Liver (tissue), 9 donors: ENCODE data around the gene PLA2G4D. TPM values are rescaled to one million over a fixed set of nuclear protein-coding genes. Genes with fewer than 3 reads are reported as not detected.

Experiments used
- DNase-seq: peaks from one replicate; pipeline ENCODE4 v3.0.0-alpha.2; 2017; ENCODE audit warnings: low spot score
- H3K27ac ChIP-seq, 2 donors: one replicate each; pipeline ENCODE4 v1.7.0; 2013; ENCODE audit warnings: inconsistent platforms in 2 of 2, low read length in 2 of 2, control low read depth in 1 of 2, low read depth in 1 of 2, mild to moderate bottlenecking in 1 of 2
- H3K27me3 ChIP-seq, 4 donors: one replicate each; pipeline versions ENCODE4 v1.6.1 to v1.7.0; 2013; ENCODE audit warnings: low read length in 3 of 4, inconsistent platforms in 1 of 4, mild to moderate bottlenecking in 1 of 4, moderate library complexity in 1 of 4; ENCODE audit not compliant: control insufficient read depth in 4 of 4, insufficient read depth in 4 of 4
- H3K36me3 ChIP-seq, 4 donors: one replicate each; pipeline versions ENCODE4 v1.6.1 to v1.7.0; 2013; ENCODE audit warnings: low read length in 3 of 4, mild to moderate bottlenecking in 3 of 4, low read depth in 1 of 4, moderate library complexity in 1 of 4; ENCODE audit not compliant: control insufficient read depth in 4 of 4, insufficient read depth in 3 of 4
- H3K4me1 ChIP-seq, 4 donors: one replicate each; pipeline versions ENCODE4 v1.6.1 to v1.7.0; 2013; ENCODE audit warnings: low read length in 3 of 4, mild to moderate bottlenecking in 3 of 4, moderate library complexity in 1 of 4; ENCODE audit not compliant: control insufficient read depth in 4 of 4, insufficient read depth in 4 of 4
- H3K4me3 ChIP-seq, 3 donors: one replicate each; pipeline versions ENCODE4 v1.6.1 to v1.7.0; 2013; ENCODE audit warnings: low read length in 3 of 3, control low read depth in 1 of 3, low read depth in 1 of 3, mild to moderate bottlenecking in 1 of 3
- H3K9ac ChIP-seq, 2 donors: one replicate each; pipeline ENCODE4 v1.7.0; 2013; ENCODE audit warnings: low read length in 2 of 2, mild to moderate bottlenecking in 2 of 2, moderate library complexity in 2 of 2, control low read depth in 1 of 2, low read depth in 1 of 2
- H3K9me3 ChIP-seq, 4 donors: one replicate each; pipeline versions ENCODE4 v1.6.1 to v1.7.0; 2013; ENCODE audit warnings: low read length in 3 of 4; ENCODE audit not compliant: control insufficient read depth in 4 of 4
- ATF3 ChIP-seq: IDR thresholded peaks from 2 replicates; pipeline ENCODE4 v1.6.1; 2016; ENCODE audit warnings: antibody characterized with exemption
- EGR1 ChIP-seq, 2 donors: IDR thresholded peaks; 2 replicates each; pipeline ENCODE4 v1.6.1; 2016 to 2018; ENCODE audit warnings: antibody characterized with exemption in 2 of 2, low read depth in 2 of 2
- FOXA1 ChIP-seq: IDR thresholded peaks from 2 replicates; pipeline ENCODE4 v1.6.1; 2016; ENCODE audit warnings: antibody characterized with exemption
- FOXA2 ChIP-seq: IDR thresholded peaks from 2 replicates; pipeline ENCODE4 v1.6.1; 2016; ENCODE audit warnings: antibody characterized with exemption
- GABPA ChIP-seq, 2 donors: IDR thresholded peaks in 1 of 2; conservative IDR thresholded peaks in 1 of 2; 2 replicates each; pipeline ENCODE4 v1.6.1; 2016; ENCODE audit warnings: antibody characterized with exemption in 2 of 2, mild to moderate bottlenecking in 1 of 2, moderate library complexity in 1 of 2
- HNF4A ChIP-seq, 2 donors: conservative IDR thresholded peaks; 2 replicates each; pipeline ENCODE4 v1.6.1; 2016; ENCODE audit warnings: antibody characterized with exemption in 2 of 2, mild to moderate bottlenecking in 2 of 2
- HNF4G ChIP-seq: IDR thresholded peaks from 2 replicates; pipeline ENCODE4 v1.6.1; 2016; ENCODE audit warnings: antibody characterized with exemption
- JUND ChIP-seq, 2 donors: IDR thresholded peaks; 2 replicates each; pipeline ENCODE4 v1.6.1; 2016; ENCODE audit warnings: antibody characterized with exemption in 2 of 2
- NR2F2 ChIP-seq: IDR thresholded peaks from 2 replicates; pipeline ENCODE4 v1.6.1; 2016; ENCODE audit warnings: antibody characterized with exemption
- RAD21 ChIP-seq, 2 donors: IDR thresholded peaks; 2 replicates each; pipeline ENCODE4 v1.6.1; 2016; ENCODE audit warnings: antibody characterized with exemption in 2 of 2, mild to moderate bottlenecking in 2 of 2
- RXRA ChIP-seq, 2 donors: IDR thresholded peaks; 2 replicates each; pipeline ENCODE4 v1.6.1; 2017 to 2018; ENCODE audit warnings: antibody characterized with exemption in 2 of 2, mild to moderate bottlenecking in 1 of 2
- SP1 ChIP-seq: IDR thresholded peaks from 2 replicates; pipeline ENCODE4 v1.6.1; 2018; ENCODE audit warnings: antibody characterized with exemption, mild to moderate bottlenecking
- TAF1 ChIP-seq: conservative IDR thresholded peaks from 2 replicates; pipeline ENCODE4 v1.6.1; 2016; ENCODE audit warnings: antibody characterized with exemption, mild to moderate bottlenecking
- YY1 ChIP-seq: IDR thresholded peaks from 2 replicates; pipeline ENCODE4 v1.6.1; 2016; ENCODE audit warnings: antibody characterized with exemption, mild to moderate bottlenecking
- WGBS: extraction: QIAGEN DNeasy Blood & Tissue Kit; methylation state at CpG from one replicate; pipeline ENCODE4 v1.1.7; 2013; 5-methylcytosine and 5-hydroxymethylcytosine counted together
- polyA plus RNA-seq, 2 donors: library from polyadenylated mRNA; stranded (reverse) in 1 of 2; unstranded in 1 of 2; fragments of 200-250 nt in 1 of 2; fragments of >200 nt in 1 of 2; fragmentation: Nextera tagmentation in 1 of 2; extraction: Ambion mirVana in 1 of 2; gene quantifications; one replicate each; pipeline versions ENCODE4 v1.2.1 to v1.2.3, GENCODE V29; 2013 to 2015
- total RNA-seq, 2 donors: library from RNA; depleted of rRNA; stranded (reverse); fragments of >200 nt; gene quantifications; one replicate each; pipeline ENCODE4 v1.2.3, GENCODE V29; 2014
- TF ChIP-seq, protein P1 (sequence below): IDR thresholded peaks from 2 replicates; pipeline ENCODE4 v1.6.1; 2016; ENCODE audit warnings: antibody characterized with exemption
- TF ChIP-seq, protein P2 (sequence below): IDR thresholded peaks from 2 replicates; pipeline ENCODE4 v1.6.1; 2016; ENCODE audit warnings: antibody characterized with exemption
- TF ChIP-seq, protein P3 (sequence below): IDR thresholded peaks from 2 replicates; pipeline ENCODE4 v1.6.1; 2016; ENCODE audit warnings: antibody characterized with exemption, mild to moderate bottlenecking
- TF ChIP-seq, protein P4 (sequence below): fragments of 150-350 bp; IDR thresholded peaks from 2 replicates; pipeline ENCODE4 v1.5.1; 2017; ENCODE audit warnings: improper control_type of control experiment, low read depth, low read length; ENCODE audit not compliant: missing input control
- donor health status: healthy.
- donor health status: healthy.
- donor health status: healthy.
- donor health status: healthy.
- donor health status: healthy.

PLA2G4D gene, protein sequence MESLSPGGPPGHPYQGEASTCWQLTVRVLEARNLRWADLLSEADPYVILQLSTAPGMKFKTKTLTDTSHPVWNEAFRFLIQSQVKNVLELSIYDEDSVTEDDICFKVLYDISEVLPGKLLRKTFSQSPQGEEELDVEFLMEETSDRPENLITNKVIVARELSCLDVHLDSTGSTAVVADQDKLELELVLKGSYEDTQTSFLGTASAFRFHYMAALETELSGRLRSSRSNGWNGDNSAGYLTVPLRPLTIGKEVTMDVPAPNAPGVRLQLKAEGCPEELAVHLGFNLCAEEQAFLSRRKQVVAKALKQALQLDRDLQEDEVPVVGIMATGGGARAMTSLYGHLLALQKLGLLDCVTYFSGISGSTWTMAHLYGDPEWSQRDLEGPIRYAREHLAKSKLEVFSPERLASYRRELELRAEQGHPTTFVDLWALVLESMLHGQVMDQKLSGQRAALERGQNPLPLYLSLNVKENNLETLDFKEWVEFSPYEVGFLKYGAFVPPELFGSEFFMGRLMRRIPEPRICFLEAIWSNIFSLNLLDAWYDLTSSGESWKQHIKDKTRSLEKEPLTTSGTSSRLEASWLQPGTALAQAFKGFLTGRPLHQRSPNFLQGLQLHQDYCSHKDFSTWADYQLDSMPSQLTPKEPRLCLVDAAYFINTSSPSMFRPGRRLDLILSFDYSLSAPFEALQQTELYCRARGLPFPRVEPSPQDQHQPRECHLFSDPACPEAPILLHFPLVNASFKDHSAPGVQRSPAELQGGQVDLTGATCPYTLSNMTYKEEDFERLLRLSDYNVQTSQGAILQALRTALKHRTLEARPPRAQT
- not detected for total RNA-seq
- polyA plus RNA-seq = not detected

- 85% methylated on average over 6 of the region's 6 CpGs for WGBS
- Histone ChIP-seq H3K9me3 (peaks cover 0 to 3% (median 0%) of the 10 kb centered on the region in 4 donors), H3K4me3 (no peak within 1 kb of the TSS), H3K27me3 (no peaks in the 10 kb centered on the region), H3K9ac (no peak within 1 kb of the TSS), H3K36me3 (no peaks in the 10 kb centered on the region), H3K27ac (no peak within 1 kb of the TSS), H3K4me1 (no peaks in the 10 kb centered on the region)
- TF ChIP-seq NR2F2 (no peak), TAF1 (no peak), ATF3 (no peak), FOXA1 (no peak), FOXA2 (no peak), RAD21 (IDR thresholded peaks at IDR 0.05) (no peak), HNF4G (no peak), EGR1 (IDR thresholded peaks at IDR 0.05; ENCODE audit: low read depth in 2 of 2) (no peak), YY1 (no peak), GABPA (IDR thresholded peaks at IDR 0.05 in 1 of 2, conservative IDR thresholded peaks at IDR 0.05 in 1 of 2) (no peak), RXRA (IDR thresholded peaks at IDR 0.05) (no peak), SP1 (no peak), JUND (IDR thresholded peaks at IDR 0.05) (no peak), HNF4A (conservative IDR thresholded peaks at IDR 0.05) (no peak)
- TF ChIP-seq, protein P1, sequence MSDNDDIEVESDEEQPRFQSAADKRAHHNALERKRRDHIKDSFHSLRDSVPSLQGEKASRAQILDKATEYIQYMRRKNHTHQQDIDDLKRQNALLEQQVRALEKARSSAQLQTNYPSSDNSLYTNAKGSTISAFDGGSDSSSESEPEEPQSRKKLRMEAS = no peak
- TF ChIP-seq, protein P2, sequence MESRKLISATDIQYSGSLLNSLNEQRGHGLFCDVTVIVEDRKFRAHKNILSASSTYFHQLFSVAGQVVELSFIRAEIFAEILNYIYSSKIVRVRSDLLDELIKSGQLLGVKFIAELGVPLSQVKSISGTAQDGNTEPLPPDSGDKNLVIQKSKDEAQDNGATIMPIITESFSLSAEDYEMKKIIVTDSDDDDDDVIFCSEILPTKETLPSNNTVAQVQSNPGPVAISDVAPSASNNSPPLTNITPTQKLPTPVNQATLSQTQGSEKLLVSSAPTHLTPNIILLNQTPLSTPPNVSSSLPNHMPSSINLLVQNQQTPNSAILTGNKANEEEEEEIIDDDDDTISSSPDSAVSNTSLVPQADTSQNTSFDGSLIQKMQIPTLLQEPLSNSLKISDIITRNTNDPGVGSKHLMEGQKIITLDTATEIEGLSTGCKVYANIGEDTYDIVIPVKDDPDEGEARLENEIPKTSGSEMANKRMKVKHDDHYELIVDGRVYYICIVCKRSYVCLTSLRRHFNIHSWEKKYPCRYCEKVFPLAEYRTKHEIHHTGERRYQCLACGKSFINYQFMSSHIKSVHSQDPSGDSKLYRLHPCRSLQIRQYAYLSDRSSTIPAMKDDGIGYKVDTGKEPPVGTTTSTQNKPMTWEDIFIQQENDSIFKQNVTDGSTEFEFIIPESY = no peak
- TF ChIP-seq, protein P3, sequence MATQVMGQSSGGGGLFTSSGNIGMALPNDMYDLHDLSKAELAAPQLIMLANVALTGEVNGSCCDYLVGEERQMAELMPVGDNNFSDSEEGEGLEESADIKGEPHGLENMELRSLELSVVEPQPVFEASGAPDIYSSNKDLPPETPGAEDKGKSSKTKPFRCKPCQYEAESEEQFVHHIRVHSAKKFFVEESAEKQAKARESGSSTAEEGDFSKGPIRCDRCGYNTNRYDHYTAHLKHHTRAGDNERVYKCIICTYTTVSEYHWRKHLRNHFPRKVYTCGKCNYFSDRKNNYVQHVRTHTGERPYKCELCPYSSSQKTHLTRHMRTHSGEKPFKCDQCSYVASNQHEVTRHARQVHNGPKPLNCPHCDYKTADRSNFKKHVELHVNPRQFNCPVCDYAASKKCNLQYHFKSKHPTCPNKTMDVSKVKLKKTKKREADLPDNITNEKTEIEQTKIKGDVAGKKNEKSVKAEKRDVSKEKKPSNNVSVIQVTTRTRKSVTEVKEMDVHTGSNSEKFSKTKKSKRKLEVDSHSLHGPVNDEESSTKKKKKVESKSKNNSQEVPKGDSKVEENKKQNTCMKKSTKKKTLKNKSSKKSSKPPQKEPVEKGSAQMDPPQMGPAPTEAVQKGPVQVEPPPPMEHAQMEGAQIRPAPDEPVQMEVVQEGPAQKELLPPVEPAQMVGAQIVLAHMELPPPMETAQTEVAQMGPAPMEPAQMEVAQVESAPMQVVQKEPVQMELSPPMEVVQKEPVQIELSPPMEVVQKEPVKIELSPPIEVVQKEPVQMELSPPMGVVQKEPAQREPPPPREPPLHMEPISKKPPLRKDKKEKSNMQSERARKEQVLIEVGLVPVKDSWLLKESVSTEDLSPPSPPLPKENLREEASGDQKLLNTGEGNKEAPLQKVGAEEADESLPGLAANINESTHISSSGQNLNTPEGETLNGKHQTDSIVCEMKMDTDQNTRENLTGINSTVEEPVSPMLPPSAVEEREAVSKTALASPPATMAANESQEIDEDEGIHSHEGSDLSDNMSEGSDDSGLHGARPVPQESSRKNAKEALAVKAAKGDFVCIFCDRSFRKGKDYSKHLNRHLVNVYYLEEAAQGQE = no peak
- TF ChIP-seq, protein P4, sequence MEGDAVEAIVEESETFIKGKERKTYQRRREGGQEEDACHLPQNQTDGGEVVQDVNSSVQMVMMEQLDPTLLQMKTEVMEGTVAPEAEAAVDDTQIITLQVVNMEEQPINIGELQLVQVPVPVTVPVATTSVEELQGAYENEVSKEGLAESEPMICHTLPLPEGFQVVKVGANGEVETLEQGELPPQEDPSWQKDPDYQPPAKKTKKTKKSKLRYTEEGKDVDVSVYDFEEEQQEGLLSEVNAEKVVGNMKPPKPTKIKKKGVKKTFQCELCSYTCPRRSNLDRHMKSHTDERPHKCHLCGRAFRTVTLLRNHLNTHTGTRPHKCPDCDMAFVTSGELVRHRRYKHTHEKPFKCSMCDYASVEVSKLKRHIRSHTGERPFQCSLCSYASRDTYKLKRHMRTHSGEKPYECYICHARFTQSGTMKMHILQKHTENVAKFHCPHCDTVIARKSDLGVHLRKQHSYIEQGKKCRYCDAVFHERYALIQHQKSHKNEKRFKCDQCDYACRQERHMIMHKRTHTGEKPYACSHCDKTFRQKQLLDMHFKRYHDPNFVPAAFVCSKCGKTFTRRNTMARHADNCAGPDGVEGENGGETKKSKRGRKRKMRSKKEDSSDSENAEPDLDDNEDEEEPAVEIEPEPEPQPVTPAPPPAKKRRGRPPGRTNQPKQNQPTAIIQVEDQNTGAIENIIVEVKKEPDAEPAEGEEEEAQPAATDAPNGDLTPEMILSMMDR = no peak
- no peak for DNase-seq
Observed at GRCh38 chr15:42094512-42094963, at the start of gene PLA2G4D. Gene PLA2G4D (minus strand): TSS chr15:42094562. CDS start chr15:42094459, 103 bp downstream.
